Muscle of back (tissue), 13 donors: ENCODE measurements around the gene AKAIN1. TPM values are rescaled to one million over a fixed set of nuclear protein-coding genes. Genes with fewer than 3 reads are reported as not detected.
A peak's percentile ranks its signal among the peaks of the same experiment; 100 is the strongest.

Experiments
- DNase-seq, 3 donors: peaks; one replicate each; pipeline versions ENCODE4 v3.0.0 to v3.0.0-alpha.2; 2013
- long read RNA-seq, 9 donors: transcript quantifications; one replicate each; lab custom pipeline, GENCODE V29; 2026
- polyA plus RNA-seq, 10 donors: library from polyadenylated mRNA; unstranded; fragments of 120-200 nt; gene quantifications; one replicate each; pipeline ENCODE4 v1.2.1, GENCODE V29; 2013; ENCODE audit not compliant: insufficient read length in 10 of 10

Gene AKAIN1
- polyA plus RNA-seq: not detected
- long read RNA-seq, donor 1: 0 reads
- long read RNA-seq, donor 2, partial matches to known transcripts: 5 of 5 reads
- long read RNA-seq, donor 2, other reads (novel, unspliced or antisense): 0 of 5 reads
- long read RNA-seq, donor 3: 0 reads
- long read RNA-seq, donor 4: 0 reads
- long read RNA-seq, donor 5, partial matches to known transcripts: 20 of 20 reads
- long read RNA-seq, donor 5, other reads (novel, unspliced or antisense): 0 of 20 reads
- long read RNA-seq, donor 6: 0 reads
- long read RNA-seq, donor 7: 0 reads
- long read RNA-seq, donor 8: 0 reads
- long read RNA-seq, donor 9: 0 reads

GRCh38 chr18:5197032-5197434 is at the start of gene AKAIN1:
Gene AKAIN1 (minus strand): TSS chr18:5197257. CDS start chr18:5197053, 204 bp downstream.
- peak; percentile 24 to 78 (median 37) for DNase-seq

DNA sequence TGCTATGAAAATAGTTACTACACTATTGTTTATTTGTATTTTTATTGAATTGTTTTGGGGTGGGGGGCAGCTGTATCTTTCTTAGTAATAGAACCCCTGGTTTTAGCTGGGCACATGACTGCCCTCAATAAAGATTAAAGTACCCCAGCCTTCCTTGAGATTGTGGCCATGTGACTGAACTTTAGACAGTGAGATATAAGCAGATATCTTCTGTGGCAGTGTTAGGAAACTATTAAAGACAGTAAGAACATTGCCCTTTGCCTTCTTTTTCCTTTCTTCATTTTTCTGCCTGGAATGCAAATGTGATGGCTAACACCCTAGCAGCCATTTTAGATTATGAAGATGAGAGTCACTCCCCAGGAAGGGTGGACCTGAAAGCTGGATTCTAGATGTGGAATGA is 47.9 kb upstream of the AKAIN1 start:
- no peak for DNase-seq

DNA sequence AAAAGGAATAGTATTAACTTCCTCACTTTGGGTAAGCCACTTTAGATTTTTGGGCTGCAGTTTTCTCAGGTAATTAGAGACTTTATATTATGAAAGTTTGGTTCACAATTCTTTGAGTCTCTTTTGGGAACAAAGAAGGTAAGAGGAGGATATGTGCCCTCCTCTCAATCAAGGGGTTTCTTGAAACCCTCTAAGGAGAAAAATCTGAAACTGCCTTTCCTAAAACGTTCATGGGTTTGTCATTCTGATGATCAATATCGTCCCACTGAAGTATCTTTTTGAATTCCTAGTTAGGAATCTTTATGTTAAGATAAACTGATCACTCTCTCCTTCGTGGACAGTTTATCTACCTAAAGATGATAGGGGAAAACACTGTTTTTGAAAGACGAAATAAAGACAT is 42.4 kb upstream of the AKAIN1 start:
- no peak for DNase-seq

- peak in 1 of 3 donors; percentile 21 for DNase-seq
These were observed 41.4 kb upstream of the AKAIN1 start for GRCh38 chr18:5238371-5238976.

DNA sequence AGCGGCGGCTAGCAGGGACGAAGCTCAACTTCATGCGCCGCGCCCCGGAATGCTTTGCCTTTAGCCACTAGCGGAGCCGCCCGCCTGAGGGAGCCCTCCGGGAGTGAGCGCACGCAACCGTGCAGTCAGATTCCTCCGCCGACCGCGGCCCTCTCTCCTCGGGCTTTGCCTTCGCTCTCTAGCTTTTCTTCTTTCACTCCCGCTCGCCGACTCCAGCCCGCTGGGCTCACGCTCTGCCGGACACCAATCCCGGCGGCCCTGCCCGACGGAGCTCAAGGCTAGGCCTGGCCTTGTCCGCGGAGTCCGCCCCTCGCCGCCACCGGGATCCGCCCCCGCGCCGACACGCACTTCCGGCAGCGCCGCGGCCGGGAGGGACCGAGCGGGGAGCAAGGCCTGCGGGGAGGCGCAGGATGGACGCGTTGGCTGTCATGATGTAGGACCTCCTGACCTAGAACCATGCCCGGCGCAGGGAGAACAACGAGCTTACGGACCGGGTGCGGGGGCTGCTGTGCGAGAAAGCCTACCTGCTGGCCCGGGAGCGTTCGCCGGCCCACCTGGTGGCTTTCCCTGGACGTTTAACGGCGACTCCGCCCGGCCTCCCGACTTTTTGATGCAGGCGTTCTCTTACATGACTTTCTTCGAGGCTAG is 40.8 kb upstream of the AKAIN1 start:
- DNase-seq: peak; percentile 91 to 99 (median 95)

GRCh38 chr18:5237083-5237722 is 40.1 kb upstream of the AKAIN1 start:
- no peak for DNase-seq

GRCh38 chr18:5214583-5215351 is 17.7 kb upstream of the AKAIN1 start:
- DNase-seq: no peak

DNA sequence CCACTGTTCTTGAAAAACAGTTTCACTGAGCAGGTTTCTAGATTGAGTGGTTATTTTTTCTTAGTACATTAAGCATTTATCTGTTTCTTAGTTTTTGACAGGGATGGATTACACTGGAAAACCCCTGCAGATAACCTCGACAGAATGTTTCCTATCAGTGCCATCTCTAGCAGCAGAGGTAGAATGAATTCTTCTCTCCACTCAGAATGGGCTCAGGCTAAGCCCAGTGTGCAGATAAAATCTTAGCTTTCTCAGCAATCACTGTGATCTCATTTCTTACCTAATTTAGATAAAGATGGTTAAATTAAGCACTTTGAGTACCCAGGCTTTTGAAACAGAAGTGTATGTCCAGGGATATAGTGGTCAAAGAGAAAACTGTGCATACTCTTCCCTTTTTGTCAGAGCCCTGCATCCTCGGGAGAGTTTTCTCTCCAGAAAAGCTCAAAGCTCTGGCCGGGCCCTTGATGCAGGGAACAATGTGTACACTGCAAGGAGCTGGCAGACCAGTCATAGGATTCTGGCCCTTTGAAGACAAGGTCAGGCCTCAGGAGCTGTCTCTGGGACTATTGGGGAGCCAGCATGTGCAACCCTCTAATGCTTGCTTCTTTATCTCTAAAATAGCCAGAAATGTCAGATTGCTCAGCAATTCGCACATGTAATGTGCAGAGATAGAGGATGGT is 10.6 kb upstream of the AKAIN1 start:
- no peak for DNase-seq

- DNase-seq: no peak
These were observed 1.3 kb upstream of the AKAIN1 start for GRCh38 chr18:5198311-5198710.

DNA sequence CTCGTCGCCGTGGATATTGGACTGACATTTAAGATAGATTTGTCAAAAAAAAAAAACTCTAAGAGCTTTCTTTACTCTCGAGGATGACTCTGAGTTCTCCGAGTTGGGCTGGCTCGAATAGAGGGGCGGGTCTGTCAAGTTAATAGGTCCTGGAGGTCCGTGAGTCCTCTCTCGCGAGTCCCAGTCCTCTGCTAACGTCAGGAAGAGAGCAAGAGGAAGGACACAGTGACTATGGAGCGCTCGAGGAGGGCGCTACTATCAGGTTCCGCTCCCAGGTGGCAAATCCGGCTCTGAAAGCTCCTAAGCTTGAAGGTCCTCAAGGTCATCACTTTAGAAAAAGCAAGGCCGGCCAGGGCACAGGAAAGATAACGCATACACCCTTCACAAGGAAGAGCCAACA is 404 bp upstream of the AKAIN1 start:
- no peak for DNase-seq

- DNase-seq: peak in 1 of 3 donors; percentile 1
These were observed 615 bp downstream of the AKAIN1 start for GRCh38 chr18:5196253-5197031.

DNA sequence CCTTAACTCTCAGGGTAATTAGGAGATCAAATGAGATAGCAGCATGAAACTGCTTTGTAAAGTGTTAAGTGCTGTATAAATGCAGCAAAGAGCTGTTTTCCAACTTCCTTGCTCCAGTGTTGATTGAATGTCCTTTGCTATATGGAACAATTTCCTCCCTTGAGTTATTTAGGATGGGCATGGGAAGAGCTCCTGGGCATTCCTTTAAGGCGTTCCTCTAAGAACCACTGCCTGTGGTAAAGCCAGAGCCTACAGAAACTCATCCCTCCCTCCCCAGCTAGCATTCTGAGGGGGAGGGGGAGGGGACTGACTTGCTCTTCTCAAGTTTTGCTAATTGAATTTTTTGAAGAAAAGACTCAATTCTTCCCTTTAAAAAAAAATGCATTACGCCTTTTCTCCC is 1.4 kb downstream of the AKAIN1 start:
- no peak for DNase-seq

GRCh38 chr18:5180254-5180653 is 16.8 kb downstream of the AKAIN1 start:
- DNase-seq: no peak

GRCh38 chr18:5178519-5178918 is 18.5 kb downstream of the AKAIN1 start:
- no peak for DNase-seq

DNA sequence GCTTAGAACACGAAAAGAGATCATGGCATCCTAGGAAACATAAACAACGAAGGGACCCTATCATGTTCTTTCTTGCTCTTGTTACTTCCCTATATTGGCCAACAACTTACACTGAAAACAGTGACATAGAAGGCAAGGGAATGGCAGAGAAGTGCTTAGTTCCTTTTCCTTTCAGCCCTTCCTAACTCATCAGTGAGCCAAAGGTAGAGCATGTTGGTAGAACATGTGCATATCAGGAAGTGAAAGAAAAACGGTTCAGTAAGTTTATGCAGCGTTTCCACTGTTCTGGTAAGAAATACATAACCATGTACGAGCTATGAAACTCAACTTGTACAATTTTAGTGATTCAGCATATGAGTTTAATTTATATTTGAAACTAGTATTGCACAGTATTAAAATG is 21.7 kb downstream of the AKAIN1 start:
- DNase-seq: no peak

DNA sequence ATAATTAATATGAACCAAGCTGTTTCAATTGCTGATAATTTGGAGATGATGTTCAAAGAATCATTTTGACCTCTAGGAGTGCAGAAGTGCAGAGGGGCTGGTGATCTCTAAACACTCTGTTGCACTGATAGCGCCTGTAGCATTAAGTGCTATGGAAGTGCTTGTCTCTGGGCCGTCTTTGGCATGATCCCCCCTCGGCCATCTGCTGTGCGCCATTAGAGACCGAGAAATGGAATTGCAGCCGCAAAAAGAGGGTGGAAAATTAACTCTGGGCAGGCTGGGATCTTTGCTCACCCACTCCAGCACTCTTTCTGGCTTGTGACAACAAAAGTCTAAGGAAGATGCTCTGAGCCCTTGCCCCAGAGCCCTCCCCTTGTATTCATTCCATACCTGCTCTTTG is 23.4 kb downstream of the AKAIN1 start:
- DNase-seq: no peak

DNA sequence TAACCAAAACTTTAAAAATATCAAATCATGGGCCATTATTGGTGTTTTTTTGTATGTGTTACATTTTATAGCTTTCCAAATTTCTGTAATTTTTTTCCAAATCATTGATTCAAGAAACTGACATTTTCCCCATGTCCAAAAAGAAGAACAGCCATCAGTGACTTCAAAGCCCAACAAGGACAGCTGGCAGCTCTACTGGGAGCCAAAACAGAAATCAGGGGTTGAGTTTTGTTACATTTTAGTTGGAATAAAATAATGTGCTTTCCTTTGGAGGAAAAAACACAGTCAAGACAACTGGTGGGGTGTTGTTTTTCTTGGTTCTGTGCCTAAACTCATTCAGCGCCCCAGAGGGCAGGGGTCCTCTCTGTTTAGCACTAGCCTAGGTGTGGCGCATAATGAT is 23.8 kb downstream of the AKAIN1 start:
- no peak for DNase-seq

- DNase-seq: no peak
These were observed 29.2 kb downstream of the AKAIN1 start for GRCh38 chr18:5167831-5168230.

GRCh38 chr18:5166606-5167280 is 30.3 kb downstream of the AKAIN1 start:
- DNase-seq: no peak

DNA sequence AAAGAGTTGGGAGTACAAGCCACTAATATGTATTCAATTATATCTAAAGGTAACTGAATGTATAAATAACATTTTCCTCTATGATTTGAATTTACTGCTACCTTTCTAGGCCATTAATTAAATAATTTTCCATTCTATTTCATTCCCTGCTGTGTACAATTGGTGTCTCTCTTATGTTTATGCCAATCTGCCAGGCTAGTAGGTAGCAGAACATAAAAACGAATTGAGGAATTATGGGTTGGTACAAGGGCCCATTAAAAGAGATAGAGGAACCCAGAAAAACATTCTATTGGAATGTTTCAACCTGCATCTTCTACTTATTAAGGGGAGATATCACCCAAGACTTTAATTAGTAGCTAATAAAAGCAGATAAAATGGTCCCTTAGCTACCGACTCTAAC is 32.2 kb downstream of the AKAIN1 start:
- DNase-seq: no peak
